Adrenal gland (tissue), 12 donors: ENCODE results near the gene ZNF697. TPM values are rescaled to one million over a fixed set of nuclear protein-coding genes. Genes with fewer than 3 reads are reported as not detected.

ENCODE experiments used
- DNase-seq, 7 donors: peaks; one replicate each; pipeline ENCODE4 v3.0.0-alpha.2; 2019 to 2020
- H3K27ac ChIP-seq, 5 donors: fragments of 200-600 bp; sonication (generic) in 4 of 5; 1 replicate in 3 of 5; 2 replicates in 2 of 5; pipeline versions ENCODE4 v1.5.1 to v1.8.0; 2016 to 2020; ENCODE audit warnings: mild to moderate bottlenecking in 1 of 5
- H3K27me3 ChIP-seq: fragments of 200-600 bp; 2 replicates; pipeline ENCODE4 v1.8.0; 2021
- H3K36me3 ChIP-seq, 2 donors: fragments of 200-600 bp; replicated peaks in 1 of 2; 1 replicate in 1 of 2; 2 replicates in 1 of 2; pipeline versions ENCODE4 v1.5.1 to v1.8.0; 2018 to 2022
- H3K4me1 ChIP-seq, 2 donors: fragments of 200-600 bp; replicated peaks in 1 of 2; 1 replicate in 1 of 2; 2 replicates in 1 of 2; pipeline versions ENCODE4 v1.5.1 to v1.8.0; 2018 to 2021
- H3K4me3 ChIP-seq, 4 donors: fragments of 200-600 bp; sonication (generic) in 3 of 4; one replicate each; pipeline ENCODE4 v1.5.1; 2016 to 2018
- H3K9me3 ChIP-seq, 3 donors: fragments of 200-600 bp; sonication (generic) in 1 of 3; replicated peaks in 1 of 3; 1 replicate in 2 of 3; 2 replicates in 1 of 3; pipeline versions ENCODE4 v1.5.1 to v1.8.0; 2016 to 2021
- CTCF ChIP-seq, 6 experiments: fragments of 450-650 bp in 4 of 6; fragments of 200-600 bp in 2 of 6; sonication (generic) in 1 of 6; IDR thresholded peaks; 1 replicate in 5 of 6; 2 replicates in 1 of 6; pipeline versions ENCODE4 v1.5.1 to v1.8.0; 2016 to 2021; ENCODE audit warnings: antibody characterized with exemption in 6 of 6, mild to moderate bottlenecking in 2 of 6, moderate library complexity in 1 of 6
- POLR2A ChIP-seq, 2 donors: fragments of 450-650 bp; IDR thresholded peaks; one replicate each; pipeline ENCODE4 v1.6.1; 2017; ENCODE audit warnings: antibody characterized with exemption in 2 of 2, mild to moderate bottlenecking in 2 of 2, moderate library complexity in 1 of 2
- WGBS, 4 donors: extraction: QIAGEN DNeasy Blood & Tissue Kit in 2 of 4; methylation state at CpG; one replicate each; pipeline versions ENCODE4 v1.1.5 to v1.1.7; 2013 to 2017; 5-methylcytosine and 5-hydroxymethylcytosine counted together
- intact Hi-C, 2 donors: fragments of 100-400 bp; cut with DNase I; formaldehyde crosslinking; loops; one replicate each; pipeline versions ENCODE4 v1.14.1 to v1.15.0; 2022 to 2023
- polyA plus RNA-seq, 3 donors: library from polyadenylated mRNA; stranded (reverse); fragments of 200-250 nt in 2 of 3; fragments of 350-450 nt in 1 of 3; fragmentation: Illumina TruSeq in 1 of 3; extraction: RNeasy Lipid Tissue Mini Kit (QIAGEN cat#74804) in 1 of 3; gene quantifications; one replicate each; pipeline ENCODE4 v1.2.3, GENCODE V29; 2013 to 2014
- total RNA-seq, 9 donors: library from RNA; depleted of rRNA in 4 of 9; stranded (reverse); fragments of >200 nt in 4 of 9; fragments of 120-200 nt in 1 of 9; fragmentation: NEBNext Ultra II Directional in 1 of 9; extraction: Animal tissue kit (Norgen Biotek cat#: 25700) in 1 of 9; gene quantifications; one replicate each; pipeline versions ENCODE4 v1.1.0 to v1.2.4, GENCODE V29; 2013 to 2023
- donor health status: healthy with polysubstance abuse.
- donor health status: Bipolar disorder and iron deficiency.
- donor health status: DM: yes; HTN: yes; CAD: no.
- donor health status: DM: no; HTN: no; CAD: no.
- donor health status: DM: no; HTN: no; CAD: no.
- donor health status: DM: yes; HTN: yes; CAD: no.

ZNF697 gene
- total and polyA plus RNA-seq, 12 donors, result 1.7 to 14.5 (median 5.3) TPM

- Histone ChIP-seq H3K36me3 (peaks cover 0 to 13% of the 10 kb centered on the region in 2 donors), H3K4me1 (peaks cover 10 to 17% of the 10 kb centered on the region in 2 donors), H3K27ac (no peak overlapping the region), H3K9me3 (no peaks in the 10 kb centered on the region), H3K27me3 (no peaks in the 10 kb centered on the region), H3K4me3 (no peak overlapping the region)
- no peak for DNase-seq
- intact Hi-C loops, result no loop called here
- WGBS, 4 donors, result 84 to 99% (median 95%) methylated on average over 3 of the region's 3 CpGs
- TF ChIP-seq POLR2A (IDR thresholded peaks at IDR 0.05) (no peak), CTCF (IDR thresholded peaks at IDR 0.05) (no peak)
Observed at GRCh38 chr1:119626011-119626545, 22.0 kb downstream of the ZNF697 start.

GRCh38 chr1:119623678-119624077, 24.4 kb downstream of the ZNF697 start:
- TF ChIP-seq POLR2A (IDR thresholded peaks at IDR 0.05), result no peak
- no peak for TF ChIP-seq CTCF (IDR thresholded peaks at IDR 0.05)
- no peaks in the 10 kb centered on the region for H3K9me3 ChIP-seq
- 86 to 98% (median 93%) methylated on average over 9 to 30 of the region's 30 CpGs for WGBS, 4 donors
- intact Hi-C loops, result no loop called here
- DNase-seq, result no peak
- no peaks in the 10 kb centered on the region for H3K27me3 ChIP-seq
- H3K4me3 ChIP-seq, result no peak overlapping the region
- peaks cover 6 to 13% of the 10 kb centered on the region in 2 donors for H3K4me1 ChIP-seq
- H3K36me3 ChIP-seq, result peaks cover 0 to 13% of the 10 kb centered on the region in 2 donors
- H3K27ac ChIP-seq, result no peak overlapping the region

- peaks cover 0 to 13% of the 10 kb centered on the region in 2 donors for H3K36me3 ChIP-seq
- DNase-seq, result no peak
- H3K27me3 ChIP-seq, result no peaks in the 10 kb centered on the region
- 94 to 98% (median 95%) methylated on average over 19 to 45 of the region's 45 CpGs for WGBS, 4 donors
- H3K27ac ChIP-seq, result no peak overlapping the region
- no peak overlapping the region for H3K4me3 ChIP-seq
- H3K4me1 ChIP-seq, result peaks cover 6 to 13% of the 10 kb centered on the region in 2 donors
- no peaks in the 10 kb centered on the region for H3K9me3 ChIP-seq
- TF ChIP-seq CTCF (IDR thresholded peaks at IDR 0.05) (no peak), POLR2A (IDR thresholded peaks at IDR 0.05) (no peak)
- intact Hi-C loops, result no loop called here
Observed at GRCh38 chr1:119623193-119623515, 24.9 kb downstream of the ZNF697 start.

GRCh38 chr1:119622311-119623192, 25.5 kb downstream of the ZNF697 start:
- Histone ChIP-seq H3K27ac (no peak overlapping the region), H3K4me1 (peaks cover 9 to 12% of the 10 kb centered on the region in 2 donors), H3K36me3 (peaks cover 0 to 13% of the 10 kb centered on the region in 2 donors), H3K4me3 (no peak overlapping the region), H3K9me3 (no peaks in the 10 kb centered on the region), H3K27me3 (no peaks in the 10 kb centered on the region)
- no peak for DNase-seq
- intact Hi-C loops, result no loop called here
- WGBS, 4 donors, result 94 to 97% (median 95%) methylated on average over 67 of the region's 67 CpGs
- no peak for TF ChIP-seq POLR2A (IDR thresholded peaks at IDR 0.05)
- TF ChIP-seq CTCF (IDR thresholded peaks at IDR 0.05), result no peak
